A549 (cell line): ENCODE results near the gene DNAJC22. TPM values are rescaled to one million over a fixed set of nuclear protein-coding genes. Genes with fewer than 3 reads are reported as not detected.
"Not testable (repeated sequence)": the region's sequence is repeated elsewhere in the genome, so short reads cannot be mapped to it uniquely, and the experiment has no call there.

Experiments
- ATAC-seq, 2 experiments: fragments of 200-7000 bp in 1 of 2; fragments of >200 bp in 1 of 2; cut with Nextera tagmentation in 1 of 2; cut with Tn5 transposase in 1 of 2; 3 replicates each; pipeline versions ENCODE4 v1.8.0 to v1.9.1; 2018 to 2020; ENCODE audit warnings: mild to moderate bottlenecking in 1 of 2, moderate library complexity in 1 of 2
- CTCF ChIA-PET: fragments of 300-600 bp; sonication (Branson Sonifier 250); formaldehyde crosslinking; extraction: SDS; loops from one replicate; lab custom pipeline; 2021; ENCODE audit warnings: antibody characterized with exemption, inconsistent platforms; lab: Yijun Ruan, JAX
- POLR2A ChIA-PET: fragments of 350-600 bp; formaldehyde crosslinking; extraction: SDS; loops from one replicate; lab custom pipeline; 2021; ENCODE audit warnings: antibody characterized with exemption, inconsistent platforms; lab: Yijun Ruan, JAX
- DNase-seq, 2 experiments: peaks; one replicate each; pipeline versions ENCODE4 v3.0.0 to v3.0.0-alpha.2; 2011 to 2016; ENCODE audit warnings: low read depth in 1 of 2, low spot score in 1 of 2
- FAIRE-seq: peaks from 2 replicates; lab custom pipeline; 2011; peaks lifted over from hg19 to GRCh38; lab: Jason Lieb, UNC
- H3K27ac ChIP-seq, 2 experiments: fragments of >200 bp; sonication (Bioruptor Twin); formaldehyde crosslinking; 3 replicates each; pipeline ENCODE4 v1.5.1; 2016 to 2017
- H3K4me1 ChIP-seq: fragments of >200 bp; sonication (Bioruptor Twin); formaldehyde crosslinking; 3 replicates; pipeline ENCODE4 v1.6.1; 2016
- H3K4me2 ChIP-seq: fragments of >200 bp; sonication (Bioruptor Twin); formaldehyde crosslinking; 3 replicates; pipeline ENCODE4 v1.6.1; 2016
- H3K4me3 ChIP-seq: fragments of >200 bp; sonication (Bioruptor Twin); formaldehyde crosslinking; 3 replicates; pipeline ENCODE4 v1.5.1; 2016
- H3K9me3 ChIP-seq: fragments of >200 bp; sonication (Bioruptor Twin); formaldehyde crosslinking; 3 replicates; pipeline ENCODE4 v1.6.1; 2016
- CHD2 ChIP-seq: fragments of 150-350 bp; IDR thresholded peaks from 2 replicates; pipeline ENCODE4 v1.6.1; 2014; ENCODE audit warnings: low read length; ENCODE audit not compliant: partially characterized antibody
- E2F6 ChIP-seq: IDR thresholded peaks from 2 replicates; pipeline ENCODE4 v1.6.1; 2012; ENCODE audit warnings: low read depth, borderline replicate concordance
- ELK1 ChIP-seq: fragments of 150-350 bp; IDR thresholded peaks from 2 replicates; pipeline ENCODE4 v1.6.1; 2014; ENCODE audit warnings: low read depth, mild to moderate bottlenecking, low read length
- ESRRA ChIP-seq: fragments of 150-350 bp; IDR thresholded peaks from 2 replicates; pipeline ENCODE4 v1.6.1; 2014; ENCODE audit warnings: mild to moderate bottlenecking, low read length, borderline replicate concordance
- GATA3 ChIP-seq: IDR thresholded peaks from 2 replicates; pipeline ENCODE4 v1.6.1; 2012; ENCODE audit warnings: borderline replicate concordance
- HDAC2 ChIP-seq: fragments of 200-600 bp; sonication (generic); IDR thresholded peaks from 2 replicates; pipeline ENCODE4 v1.6.1; 2016
- HES2 ChIP-seq: fragments of >200 bp; sonication (Bioruptor Twin); formaldehyde crosslinking; IDR thresholded peaks from 2 replicates; pipeline ENCODE4 v1.6.1; 2016
- HEYL ChIP-seq: fragments of 250-450 bp; sonication (Bioruptor Pico); IDR thresholded peaks from 2 replicates; pipeline ENCODE4 v1.8.0; 2021; ENCODE audit warnings: mild to moderate bottlenecking, moderate library complexity
- HOXB13 ChIP-seq: fragments of 250-450 bp; sonication (Bioruptor Pico); IDR thresholded peaks from 2 replicates; pipeline ENCODE4 v1.5.0; 2020; ENCODE audit warnings: low read depth, mild to moderate bottlenecking, moderate library complexity
- JUN ChIP-seq, 2 experiments: fragments of >200 bp; sonication (Bioruptor Twin); formaldehyde crosslinking; IDR thresholded peaks; 2 replicates in 1 of 2; 3 replicates in 1 of 2; pipeline ENCODE4 v1.6.1; 2016 to 2017
- KDM1A ChIP-seq: fragments of 200-600 bp; sonication (generic); IDR thresholded peaks from 2 replicates; pipeline ENCODE4 v1.6.1; 2016; ENCODE audit warnings: low read depth, mild to moderate bottlenecking
- MAFK ChIP-seq: fragments of 450-650 bp; IDR thresholded peaks from 2 replicates; pipeline ENCODE4 v1.6.1; 2014; ENCODE audit not compliant: partially characterized antibody
- MAZ ChIP-seq: fragments of 150-350 bp; IDR thresholded peaks from 2 replicates; pipeline ENCODE4 v1.6.1; 2014; ENCODE audit warnings: antibody characterized with exemption, low read depth, low read length, borderline replicate concordance
- PHF8 ChIP-seq: fragments of 200-600 bp; sonication (generic); IDR thresholded peaks from 2 replicates; pipeline ENCODE4 v1.6.1; 2016; ENCODE audit warnings: low read depth, mild to moderate bottlenecking, antibody characterized with exemption, moderate library complexity, borderline replicate concordance
- RCOR1 ChIP-seq: fragments of 150-350 bp; IDR thresholded peaks from 2 replicates; pipeline ENCODE4 v1.6.1; 2014; ENCODE audit warnings: antibody characterized with exemption, low read length, low read depth
- SMC3 ChIP-seq: fragments of >200 bp; sonication (Bioruptor Twin); formaldehyde crosslinking; IDR thresholded peaks from 3 replicates; pipeline ENCODE4 v1.6.1; 2018; ENCODE audit warnings: inconsistent platforms
- SREBF2 ChIP-seq: fragments of 450-650 bp; IDR thresholded peaks from 2 replicates; pipeline ENCODE4 v1.6.1; 2014; ENCODE audit warnings: mild to moderate bottlenecking, moderate library complexity
- TP53 ChIP-seq: fragments of 250-450 bp; sonication (Bioruptor Pico); IDR thresholded peaks from 2 replicates; pipeline ENCODE4 v1.5.0; 2021; ENCODE audit warnings: mild to moderate bottlenecking, moderate library complexity
- ZNF302 ChIP-seq: fragments of 250-450 bp; sonication (Bioruptor Pico); IDR thresholded peaks from 2 replicates; pipeline ENCODE4 v1.9.0; 2021; ENCODE audit warnings: inconsistent platforms, mild to moderate bottlenecking, moderate library complexity
- WGBS: methylation state at CpG from one replicate; pipeline ENCODE4 v1.1.6; 2017; ENCODE audit errors: missing lambda C conversion rate; 5-methylcytosine and 5-hydroxymethylcytosine counted together
- polyA plus RNA-seq, 4 experiments: library from polyadenylated mRNA; depleted of rRNA in 3 of 4; stranded (reverse); fragments of >200 nt; fragmentation: RNase III in 1 of 4; extraction: RNeasy Plus Mini Kit Qiagen cat#74134 plus additional on column Dnase treatment in 1 of 4; gene quantifications; 2 replicates in 3 of 4; 3 replicates in 1 of 4; pipeline ENCODE4 v1.2.3, GENCODE V29; 2011 to 2017
- TF ChIP-seq, protein P1 (sequence below): IDR thresholded peaks from 2 replicates; pipeline ENCODE4 v1.6.1; 2012

DNAJC22 gene
- polyA plus RNA-seq, 2 of the 4 experiments (the other 2 are of a cell fraction): 22.6 to 35.5 TPM

DNA sequence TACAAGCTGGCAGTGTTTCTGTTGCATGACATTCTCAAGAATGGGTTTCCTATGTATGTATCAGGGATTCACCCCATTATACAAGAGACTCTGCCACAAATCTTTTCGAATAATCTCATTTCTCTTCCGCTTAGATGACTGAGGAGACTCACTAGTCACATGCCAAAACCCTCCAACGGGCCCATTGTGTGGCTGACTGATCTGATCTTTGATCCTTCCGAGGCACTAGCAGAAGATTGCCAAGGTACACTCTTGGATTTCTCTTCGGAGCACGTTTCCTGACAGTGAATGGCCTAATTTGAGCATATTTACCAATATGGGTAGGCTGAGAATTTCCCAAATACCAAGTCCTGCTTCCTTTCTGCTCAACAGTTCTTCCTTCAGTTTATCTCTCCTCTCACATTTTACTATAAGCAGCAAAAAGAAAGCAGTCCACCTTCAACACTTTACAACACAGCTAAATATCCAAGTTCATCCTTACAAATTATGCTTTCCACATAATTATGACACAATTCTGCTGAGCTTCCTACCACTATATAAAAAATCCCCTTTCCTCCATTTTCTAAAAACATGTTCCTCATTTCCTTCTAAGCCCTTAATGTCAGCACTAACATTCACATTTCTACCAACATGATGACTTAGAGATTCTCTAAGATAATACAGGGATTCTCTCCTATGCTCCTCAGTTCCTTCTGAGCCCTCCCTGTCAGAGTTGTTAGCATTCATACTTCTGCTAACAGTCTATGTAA, 40.8 kb upstream of the DNAJC22 start:
- DNase-seq (no peak), FAIRE-seq (no peak), ATAC-seq (no peak)
- Histone ChIP-seq H3K27ac (no peak overlapping the region), H3K9me3 (no peaks in the 10 kb centered on the region), H3K4me3 (no peak overlapping the region), H3K4me1 (0 out of 3 replicates have a peak, but pooled peaks cover 3% of the 10 kb centered on the region), H3K4me2 (no peak overlapping the region)
- 59% methylated on average over 6 of the region's 6 CpGs for WGBS
- TF ChIP-seq KDM1A (no peak), HDAC2 (no peak), MAZ (no peak), HES2 (no peak), ESRRA (no peak), PHF8 (no peak), GATA3 (no peak), E2F6 (no peak), CHD2 (no peak), SMC3 (no peak), SREBF2 (no peak), ELK1 (no peak), MAFK (no peak)
- CTCF ChIA-PET: interaction anchor here (0.6 to 6.3 kb wide), 5 partner anchors 18 to 261 kb away, joined by 3 to 35 read pairs (median 6); no protein-coding TSS in a partner anchor
- POLR2A ChIA-PET: no interaction called here

DNA sequence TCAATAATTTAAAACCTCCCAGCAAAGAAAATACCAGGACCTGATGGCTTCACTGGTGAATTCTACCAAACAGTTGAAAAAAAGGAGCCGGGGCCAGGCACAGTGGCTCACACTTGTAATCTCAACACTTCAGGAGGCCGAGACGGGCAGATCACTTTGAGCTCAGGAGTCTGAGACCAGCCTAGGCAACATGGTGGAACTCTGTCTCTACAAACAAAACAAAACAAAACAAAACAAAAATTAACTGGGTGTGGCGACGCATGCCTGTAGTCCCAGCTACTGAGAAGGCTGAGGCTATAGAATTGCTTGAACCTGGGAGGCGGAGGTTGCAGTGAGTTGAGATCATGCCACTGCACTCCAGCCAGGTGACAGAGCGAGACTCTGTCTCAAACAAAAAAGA, 37.3 kb upstream of the DNAJC22 start:
- ATAC-seq: peak in 1 of 2 experiments; percentile 59; a peak in 3 of 6 replicates
- no peak for TF ChIP-seq ZNF302 (CRISPR knock-in tag)
- TF ChIP-seq HEYL (CRISPR knock-in tag): no peak
- TF ChIP-seq RCOR1: no peak
- TF ChIP-seq ELK1: no peak
- no peak for TF ChIP-seq E2F6
- no peak for TF ChIP-seq HDAC2
- TF ChIP-seq, protein P1, sequence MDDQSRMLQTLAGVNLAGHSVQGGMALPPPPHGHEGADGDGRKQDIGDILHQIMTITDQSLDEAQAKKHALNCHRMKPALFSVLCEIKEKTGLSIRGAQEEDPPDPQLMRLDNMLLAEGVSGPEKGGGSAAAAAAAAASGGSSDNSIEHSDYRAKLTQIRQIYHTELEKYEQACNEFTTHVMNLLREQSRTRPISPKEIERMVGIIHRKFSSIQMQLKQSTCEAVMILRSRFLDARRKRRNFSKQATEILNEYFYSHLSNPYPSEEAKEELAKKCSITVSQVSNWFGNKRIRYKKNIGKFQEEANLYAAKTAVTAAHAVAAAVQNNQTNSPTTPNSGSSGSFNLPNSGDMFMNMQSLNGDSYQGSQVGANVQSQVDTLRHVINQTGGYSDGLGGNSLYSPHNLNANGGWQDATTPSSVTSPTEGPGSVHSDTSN: no peak
- no peak for TF ChIP-seq MAZ
- no peak for TF ChIP-seq JUN (IDR thresholded peaks at IDR 0.05)
- no peak for TF ChIP-seq SMC3
- no peak for TF ChIP-seq HOXB13 (CRISPR knock-in tag)
- TF ChIP-seq TP53 (CRISPR knock-in tag): no peak
- H3K9me3 ChIP-seq: no peaks in the 10 kb centered on the region
- WGBS: 78% methylated on average over 7 of the region's 7 CpGs
- FAIRE-seq: no peak
- peak in 1 of 2 experiments; percentile 25 for DNase-seq
- no peak overlapping the region for H3K27ac ChIP-seq
- ChIA-PET POLR2A (interaction anchor here (0.6 kb wide), 1 partner anchor 200 kb away, joined by 4 read pairs; no protein-coding TSS in a partner anchor), CTCF (interaction anchor here (0.8 to 1.4 kb wide), 2 partner anchors 12 to 27 kb away, joined by 4 read pairs; partner anchors contain the start of gene C1QL4)
- H3K4me3 ChIP-seq: no peak overlapping the region
- no peak overlapping the region for H3K4me2 ChIP-seq
- 0 out of 3 replicates have a peak, but pooled peaks cover 3% of the 10 kb centered on the region for H3K4me1 ChIP-seq

DNA sequence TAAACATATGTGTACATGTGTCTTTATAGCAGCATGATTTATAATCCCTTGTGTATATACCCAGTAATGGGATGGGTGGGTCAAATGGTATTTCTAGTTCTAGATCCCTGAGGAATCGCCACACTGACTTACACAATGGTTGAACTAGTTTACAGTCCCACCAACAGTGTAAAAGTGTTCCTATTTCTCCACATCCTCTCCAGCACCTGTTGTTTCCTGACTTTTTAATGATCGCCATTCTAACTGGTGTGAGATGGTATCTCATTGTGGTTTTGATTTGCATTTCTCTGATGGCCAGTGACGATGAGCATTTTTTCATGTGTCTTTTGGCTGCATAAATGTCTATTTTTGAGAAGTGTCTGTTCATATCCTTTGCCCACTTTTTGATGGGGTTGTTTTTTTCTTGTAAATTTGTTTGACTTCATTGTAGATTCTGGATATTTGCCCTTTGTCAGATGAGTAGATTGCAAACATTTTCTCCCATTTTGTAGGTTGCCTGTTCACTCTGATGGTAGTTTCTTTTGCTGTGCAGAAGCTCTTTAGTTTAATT, 36.2 kb upstream of the DNAJC22 start:
- H3K9me3 ChIP-seq, DNase-seq, H3K4me1 ChIP-seq, H3K27ac ChIP-seq, CTCF ChIA-PET, H3K4me2 ChIP-seq, H3K4me3 ChIP-seq, ATAC-seq, FAIRE-seq, POLR2A ChIA-PET: not testable (repeated sequence)
- WGBS: 56% methylated on average over 3 of the region's 3 CpGs
